Lower lobe of right lung (tissue), 2 donors: Measurements from ENCODE around the gene LASP1NB.

Experiments used
- ATAC-seq, 2 donors: fragments of 200-7000 bp; cut with Tn5 transposase; one replicate each; pipeline ENCODE4 v1.9.1; 2020 to 2022; ENCODE audit warnings: mild to moderate bottlenecking in 2 of 2, moderate library complexity in 2 of 2
- DNase-seq: peaks from one replicate; pipeline ENCODE4 v3.0.0-alpha.2; 2020
- H3K27ac ChIP-seq: fragments of 200-600 bp; one replicate; pipeline ENCODE4 v1.8.0; 2022
- H3K27me3 ChIP-seq: fragments of 200-600 bp; one replicate; pipeline ENCODE4 v1.8.0; 2022; ENCODE audit warnings: low read depth
- H3K36me3 ChIP-seq: fragments of 200-600 bp; one replicate; pipeline ENCODE4 v1.8.0; 2022; ENCODE audit warnings: mild to moderate bottlenecking
- H3K4me1 ChIP-seq: fragments of 200-600 bp; one replicate; pipeline ENCODE4 v1.8.0; 2022
- H3K4me3 ChIP-seq: fragments of 200-600 bp; one replicate; pipeline ENCODE4 v1.8.0; 2022; ENCODE audit warnings: mild to moderate bottlenecking
- H3K9me3 ChIP-seq: fragments of 200-600 bp; one replicate; pipeline ENCODE4 v1.8.0; 2022
- intact Hi-C: fragments of 100-400 bp; cut with DNase I; formaldehyde crosslinking; loops from one replicate; pipeline ENCODE4 v1.11.0; 2022
- TF ChIP-seq, protein P1 (sequence below): fragments of 200-600 bp; IDR thresholded peaks from one replicate; pipeline ENCODE4 v1.8.0; 2022; ENCODE audit warnings: antibody characterized with exemption, mild to moderate bottlenecking
- donor health status: DM: no; HTN: yes; CAD: no; lungs with severe emphysema.

LASP1NB gene

DNA sequence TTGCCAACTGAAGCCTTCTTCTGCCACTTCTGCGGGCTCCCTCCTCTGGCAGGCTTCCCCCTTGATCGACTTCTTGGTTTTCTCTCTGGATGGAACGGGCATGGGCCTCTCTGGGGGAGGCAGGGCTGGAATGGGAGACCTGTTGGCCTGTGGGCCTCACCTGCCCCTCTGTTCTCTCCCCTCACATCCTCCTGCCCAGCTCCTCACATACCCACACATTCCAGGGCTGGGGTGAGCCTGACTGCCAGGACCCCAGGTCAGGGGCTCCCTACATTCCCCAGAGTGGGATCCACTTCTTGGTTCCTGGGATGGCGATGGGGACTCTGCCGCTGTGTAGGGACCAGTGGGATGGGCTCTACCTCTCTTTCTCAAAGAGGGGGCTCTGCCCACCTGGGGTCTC lies 6.5 kb upstream of the LASP1NB start:
- Histone ChIP-seq H3K4me1 (peaks cover 33% of the 10 kb centered on the region), H3K27me3 (no peaks in the 10 kb centered on the region), H3K27ac (no peak overlapping the region)

DNA sequence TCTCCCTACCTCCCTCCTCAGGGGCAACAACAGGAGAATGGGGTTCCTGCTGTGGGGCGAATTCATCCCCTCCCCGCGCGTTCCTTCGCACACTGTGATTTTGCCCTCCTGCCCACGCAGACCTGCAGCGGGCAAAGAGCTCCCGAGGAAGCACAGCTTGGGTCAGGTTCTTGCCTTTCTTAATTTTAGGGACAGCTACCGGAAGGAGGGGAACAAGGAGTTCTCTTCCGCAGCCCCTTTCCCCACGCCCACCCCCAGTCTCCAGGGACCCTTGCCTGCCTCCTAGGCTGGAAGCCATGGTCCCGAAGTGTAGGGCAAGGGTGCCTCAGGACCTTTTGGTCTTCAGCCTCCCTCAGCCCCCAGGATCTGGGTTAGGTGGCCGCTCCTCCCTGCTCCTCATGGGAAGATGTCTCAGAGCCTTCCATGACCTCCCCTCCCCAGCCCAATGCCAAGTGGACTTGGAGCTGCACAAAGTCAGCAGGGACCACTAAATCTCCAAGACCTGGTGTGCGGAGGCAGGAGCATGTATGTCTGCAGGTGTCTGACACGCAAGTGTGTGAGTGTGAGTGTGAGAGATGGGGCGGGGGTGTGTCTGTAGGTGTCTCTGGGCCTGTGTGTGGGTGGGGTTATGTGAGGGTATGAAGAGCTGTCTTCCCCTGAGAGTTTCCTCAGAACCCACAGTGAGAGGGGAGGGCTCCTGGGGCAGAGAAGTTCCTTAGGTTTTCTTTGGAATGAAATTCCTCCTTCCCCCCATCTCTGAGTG lies 5.9 kb upstream of the LASP1NB start:
- H3K27me3 ChIP-seq, result no peaks in the 10 kb centered on the region
- TF ChIP-seq, protein P1, sequence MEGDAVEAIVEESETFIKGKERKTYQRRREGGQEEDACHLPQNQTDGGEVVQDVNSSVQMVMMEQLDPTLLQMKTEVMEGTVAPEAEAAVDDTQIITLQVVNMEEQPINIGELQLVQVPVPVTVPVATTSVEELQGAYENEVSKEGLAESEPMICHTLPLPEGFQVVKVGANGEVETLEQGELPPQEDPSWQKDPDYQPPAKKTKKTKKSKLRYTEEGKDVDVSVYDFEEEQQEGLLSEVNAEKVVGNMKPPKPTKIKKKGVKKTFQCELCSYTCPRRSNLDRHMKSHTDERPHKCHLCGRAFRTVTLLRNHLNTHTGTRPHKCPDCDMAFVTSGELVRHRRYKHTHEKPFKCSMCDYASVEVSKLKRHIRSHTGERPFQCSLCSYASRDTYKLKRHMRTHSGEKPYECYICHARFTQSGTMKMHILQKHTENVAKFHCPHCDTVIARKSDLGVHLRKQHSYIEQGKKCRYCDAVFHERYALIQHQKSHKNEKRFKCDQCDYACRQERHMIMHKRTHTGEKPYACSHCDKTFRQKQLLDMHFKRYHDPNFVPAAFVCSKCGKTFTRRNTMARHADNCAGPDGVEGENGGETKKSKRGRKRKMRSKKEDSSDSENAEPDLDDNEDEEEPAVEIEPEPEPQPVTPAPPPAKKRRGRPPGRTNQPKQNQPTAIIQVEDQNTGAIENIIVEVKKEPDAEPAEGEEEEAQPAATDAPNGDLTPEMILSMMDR, result no peak
- ATAC-seq (no peak), DNase-seq (no peak)
- intact Hi-C loops, result no loop called here
- H3K27ac ChIP-seq, result no peak overlapping the region
- H3K4me3 ChIP-seq, result no peak overlapping the region
- H3K36me3 ChIP-seq, result peaks cover 62% of the 10 kb centered on the region
- H3K9me3 ChIP-seq, result no peaks in the 10 kb centered on the region
- H3K4me1 ChIP-seq, result peaks cover 30% of the 10 kb centered on the region

More for the DNA sequence above, 6.5 kb upstream of the LASP1NB start:
- TF ChIP-seq, protein P1, result no peak
- ATAC-seq (no peak), DNase-seq (no peak)
- H3K36me3 ChIP-seq, result peaks cover 68% of the 10 kb centered on the region
- intact Hi-C loops, result no loop called here
- H3K9me3 ChIP-seq, result no peaks in the 10 kb centered on the region
- H3K4me3 ChIP-seq, result no peak overlapping the region

GRCh38 chr17:38920374-38921291 lies 4.8 kb upstream of the LASP1NB start:
- DNase-seq, result no peak
- TF ChIP-seq, protein P1, result no peak
- H3K4me1 ChIP-seq, result peaks cover 23% of the 10 kb centered on the region

GRCh38 chr17:38921756-38922411 lies 3.5 kb upstream of the LASP1NB start:
- TF ChIP-seq, protein P1, result no peak
- intact Hi-C loops, result no loop called here
- Histone ChIP-seq H3K36me3 (peaks cover 39% of the 10 kb centered on the region), H3K27ac (no peak overlapping the region), H3K27me3 (no peaks in the 10 kb centered on the region), H3K9me3 (no peaks in the 10 kb centered on the region), H3K4me3 (no peak overlapping the region), H3K4me1 (peaks cover 31% of the 10 kb centered on the region)
- ATAC-seq, result peak in 1 of 2 donors; percentile 5
- DNase-seq, result no peak

More at GRCh38 chr17:38920374-38921291, 4.8 kb upstream of the LASP1NB start:
- Histone ChIP-seq H3K27me3 (no peaks in the 10 kb centered on the region), H3K36me3 (peaks cover 51% of the 10 kb centered on the region), H3K27ac (no peak overlapping the region), H3K9me3 (no peaks in the 10 kb centered on the region), H3K4me3 (no peak overlapping the region)
- ATAC-seq, result no peak
- intact Hi-C loops, result no loop called here

GRCh38 chr17:38922538-38923297 lies 2.7 kb upstream of the LASP1NB start:
- intact Hi-C loops, result no loop called here
- Histone ChIP-seq H3K4me1 (peaks cover 31% of the 10 kb centered on the region), H3K4me3 (no peak overlapping the region), H3K27ac (no peak overlapping the region), H3K27me3 (no peaks in the 10 kb centered on the region), H3K36me3 (peaks cover 30% of the 10 kb centered on the region), H3K9me3 (no peaks in the 10 kb centered on the region)
- DNase-seq, result no peak
- TF ChIP-seq, protein P1, result peak; percentile 10
- peak; percentile 5 to 44 for ATAC-seq
